Psoas muscle (tissue), 8 donors: Measurements from ENCODE around the gene STMN1. TPM values are rescaled to one million over a fixed set of nuclear protein-coding genes. Genes with fewer than 3 reads are reported as not detected.

Source experiments
- ATAC-seq, 4 donors: fragments of 200-7000 bp; cut with Tn5 transposase; one replicate each; pipeline ENCODE4 v1.9.1; 2020; ENCODE audit warnings: moderate library complexity in 3 of 4, mild to moderate bottlenecking in 2 of 4
- DNase-seq, 2 donors: peaks; one replicate each; pipeline ENCODE4 v3.0.0-alpha.2; 2020
- H3K27ac ChIP-seq: fragments of 200-600 bp; one replicate; pipeline ENCODE4 v1.8.0; 2022
- H3K27me3 ChIP-seq, 3 donors: fragments of 200-600 bp in 1 of 3; one replicate each; pipeline versions ENCODE4 v1.6.1 to v1.8.0; 2013 to 2022; ENCODE audit warnings: low read length in 2 of 3, mild to moderate bottlenecking in 2 of 3, moderate library complexity in 1 of 3; ENCODE audit not compliant: insufficient read depth in 3 of 3
- H3K36me3 ChIP-seq, 2 donors: fragments of 200-600 bp in 1 of 2; one replicate each; pipeline versions ENCODE4 v1.6.1 to v1.8.0; 2013 to 2022; ENCODE audit warnings: low read depth in 1 of 2, mild to moderate bottlenecking in 1 of 2, moderate library complexity in 1 of 2; ENCODE audit not compliant: insufficient read depth in 1 of 2
- H3K4me1 ChIP-seq: fragments of 200-600 bp; one replicate; pipeline ENCODE4 v1.8.0; 2022
- H3K4me3 ChIP-seq: fragments of 200-600 bp; one replicate; pipeline ENCODE4 v1.8.0; 2022; ENCODE audit warnings: mild to moderate bottlenecking
- H3K9me3 ChIP-seq: fragments of 200-600 bp; one replicate; pipeline ENCODE4 v1.8.0; 2022
- CTCF ChIP-seq: fragments of 200-600 bp; IDR thresholded peaks from one replicate; pipeline ENCODE4 v1.8.0; 2022; ENCODE audit warnings: antibody characterized with exemption
- WGBS, 3 donors: extraction: QIAGEN DNeasy Blood & Tissue Kit; methylation state at CpG; one replicate each; pipeline versions ENCODE4 v1.1.6 to v1.1.7; 2013; 5-methylcytosine and 5-hydroxymethylcytosine counted together
- intact Hi-C, 2 donors: fragments of 100-400 bp; cut with DNase I; formaldehyde crosslinking; loops; one replicate each; pipeline versions ENCODE4 v1.11.0 to v1.14.2; 2022
- polyA plus RNA-seq, 3 donors: library from polyadenylated mRNA; stranded (reverse); fragments of 200-250 nt; gene quantifications; one replicate each; pipeline ENCODE4 v1.2.3, GENCODE V29; 2013
- total RNA-seq, 4 donors: library from RNA; stranded (reverse); fragmentation: NEBNext Ultra II Directional in 2 of 4; extraction: Animal tissue kit (Norgen Biotek cat#: 25700) in 2 of 4; gene quantifications; one replicate each; pipeline versions ENCODE4 v1.2.1 to v1.2.4, GENCODE V29; 2021 to 2023
- donor health status: healthy with polysubstance abuse.
- donor health status: DM: no; HTN: no; CAD: no; lungs with moderate emphysema.
- donor health status: Bipolar disorder and iron deficiency.
- donor health status: healthy.
- donor health status: DM: yes; HTN: yes; CAD: no.
- donor health status: DM: no; HTN: no; CAD: no.
- donor health status: DM: no; HTN: no; CAD: no.
- donor health status: DM: yes; HTN: yes; CAD: no.

The STMN1 gene
- total and polyA plus RNA-seq, 7 donors = 7.6 to 29.2 (median 14.3) TPM

- Histone ChIP-seq H3K4me3 (peak within 1 kb of the TSS; percentile 75), H3K27me3 (no peaks in the 10 kb centered on the region), H3K4me1 (peaks cover 7% of the 10 kb centered on the region), H3K36me3 (no peaks in the 10 kb centered on the region), H3K27ac (peak within 1 kb of the TSS; percentile 77), H3K9me3 (no peaks in the 10 kb centered on the region)
- ATAC-seq = peak; percentile 94 to 98 (median 96)
- TF ChIP-seq CTCF = no peak
- peak; percentile 89 to 92 for DNase-seq
- 1 to 2% (median 1%) methylated on average over 72 to 77 of the region's 77 CpGs for WGBS, 3 donors
- intact Hi-C loops = no loop called here
Measured at GRCh38 chr1:25858906-25859789, 47.1 kb downstream of the STMN1 start, which contains the start of gene AUNIP. TSS of gene AUNIP (minus strand) at chr1:25859457. CDS start at chr1:25859357, 100 bp downstream.

- no peaks in the 10 kb centered on the region for H3K36me3 ChIP-seq
- peaks cover 7% of the 10 kb centered on the region for H3K4me1 ChIP-seq
- H3K27me3 ChIP-seq = no peaks in the 10 kb centered on the region
- no peak for TF ChIP-seq CTCF
- peak overlapping the region; percentile 75 for H3K4me3 ChIP-seq
- ATAC-seq (no peak), DNase-seq (no peak)
- 47 to 51% (median 48%) methylated on average over 7 of the region's 7 CpGs for WGBS, 3 donors
- no peaks in the 10 kb centered on the region for H3K9me3 ChIP-seq
- no peak overlapping the region for H3K27ac ChIP-seq
- intact Hi-C loops = no loop called here
Measured at GRCh38 chr1:25858494-25858893, 47.7 kb downstream of the STMN1 start.

- Histone ChIP-seq H3K27ac (no peak overlapping the region), H3K9me3 (no peaks in the 10 kb centered on the region), H3K36me3 (no peaks in the 10 kb centered on the region), H3K4me3 (no peak overlapping the region), H3K27me3 (no peaks in the 10 kb centered on the region), H3K4me1 (peaks cover 7% of the 10 kb centered on the region)
- no peak for TF ChIP-seq CTCF
- intact Hi-C loops = no loop called here
- 86 to 92% (median 89%) methylated on average over 11 of the region's 11 CpGs for WGBS, 3 donors
- no peak for ATAC-seq
- no peak for DNase-seq
Measured at GRCh38 chr1:25856856-25857255, 49.4 kb downstream of the STMN1 start.

- ATAC-seq (no peak), DNase-seq (no peak)
- no peak overlapping the region for H3K4me3 ChIP-seq
- intact Hi-C loops = no loop called here
- WGBS, 3 donors = 87 to 94% (median 91%) methylated on average over 2 of the region's 2 CpGs
- peaks cover 7% of the 10 kb centered on the region for H3K4me1 ChIP-seq
- H3K27me3 ChIP-seq = no peaks in the 10 kb centered on the region
- no peak overlapping the region for H3K27ac ChIP-seq
- no peak for TF ChIP-seq CTCF
- no peaks in the 10 kb centered on the region for H3K9me3 ChIP-seq
- no peaks in the 10 kb centered on the region for H3K36me3 ChIP-seq
Measured at GRCh38 chr1:25854554-25854953, 51.7 kb downstream of the STMN1 start.

Other genes with a start within 250 kb of the STMN1 start
- gene SELENON, start 106.2 kb downstream of the STMN1 start, total RNA-seq = 100 to 1,000 TPM in 1 of 4 donors, 10 to 100 TPM in 3; 37.8 to 104 (median 56.1) TPM
- gene SELENON, start 106.2 kb downstream of the STMN1 start, polyA plus RNA-seq = 10 to 100 TPM; 25.3 to 39.3 (median 29.0) TPM
- 100 to 1,000 TPM in 1 of 4 donors, 10 to 100 TPM in 3; 85.2 to 112 (median 94.1) TPM for gene MTFR1L, start 86.5 kb downstream of the STMN1 start, total RNA-seq
- gene MTFR1L, start 86.5 kb downstream of the STMN1 start, polyA plus RNA-seq = 100 to 1,000 TPM in 2 of 3 donors, 10 to 100 TPM in 1; 99.2 to 135 (median 110) TPM
- gene AUNIP, start 47.0 kb downstream of the STMN1 start, total RNA-seq = under 1 TPM in 2 of 4 donors, not detected in 2; 0.26 to 0.47 TPM
- under 1 TPM; 0.05 to 0.13 (median 0.07) TPM for gene AUNIP, start 47.0 kb downstream of the STMN1 start, polyA plus RNA-seq
- gene PAQR7, start 30.7 kb downstream of the STMN1 start, total RNA-seq = 1 to 10 TPM; 2.2 to 3.7 (median 2.6) TPM
- gene PAQR7, start 30.7 kb downstream of the STMN1 start, polyA plus RNA-seq = 1 to 10 TPM; 2.1 to 2.9 (median 2.2) TPM
- gene PAFAH2, start 91.6 kb upstream of the STMN1 start, total RNA-seq = 10 to 100 TPM in 3 of 4 donors, 1 to 10 TPM in 1; 5.5 to 15.8 (median 13.3) TPM
- 10 to 100 TPM in 1 of 3 donors, 1 to 10 TPM in 2; 5.1 to 30.1 (median 8.8) TPM for gene PAFAH2, start 91.6 kb upstream of the STMN1 start, polyA plus RNA-seq
- gene EXTL1, start 115.4 kb upstream of the STMN1 start, total RNA-seq = 1 to 10 TPM in 3 of 4 donors, under 1 TPM in 1; 0.39 to 4.6 (median 2.1) TPM
- gene EXTL1, start 115.4 kb upstream of the STMN1 start, polyA plus RNA-seq = 1 to 10 TPM in 1 of 3 donors, under 1 TPM in 2; 0.61 to 1.1 (median 0.90) TPM
- gene SLC30A2, start 139.7 kb upstream of the STMN1 start, total RNA-seq = 1 to 10 TPM in 3 of 4 donors, under 1 TPM in 1; 0.32 to 7.8 (median 4.2) TPM
- gene SLC30A2, start 139.7 kb upstream of the STMN1 start, polyA plus RNA-seq = 1 to 10 TPM in 1 of 3 donors, under 1 TPM in 2; 0.21 to 1.2 (median 0.70) TPM
- gene TRIM63, start 161.2 kb upstream of the STMN1 start, total RNA-seq = 1,000 to 10,000 TPM in 1 of 4 donors, 100 to 1,000 TPM in 2, 10 to 100 TPM in 1; 74.2 to 2,937 (median 350) TPM
- 1,000 to 10,000 TPM in 2 of 3 donors, 100 to 1,000 TPM in 1; 369 to 2,799 (median 1,951) TPM for gene TRIM63, start 161.2 kb upstream of the STMN1 start, polyA plus RNA-seq
- gene PDIK1L, start 205.4 kb upstream of the STMN1 start, total RNA-seq = 1 to 10 TPM; 3.1 to 7.0 (median 5.3) TPM
- 1 to 10 TPM; 1.4 to 5.8 (median 2.4) TPM for gene PDIK1L, start 205.4 kb upstream of the STMN1 start, polyA plus RNA-seq